Endodermal cell (in vitro differentiated cells): ENCODE measurements around the gene RNF121. TPM values are rescaled to one million over a fixed set of nuclear protein-coding genes. Genes with fewer than 3 reads are reported as not detected.

ENCODE experiments used
- DNase-seq: peaks from one replicate; pipeline ENCODE4 v3.0.0-alpha.2; 2017
- H3K27ac ChIP-seq: 2 replicates; pipeline ENCODE4 v1.5.1; 2013; ENCODE audit warnings: mild to moderate bottlenecking, low read depth, low read length, moderate library complexity
- H3K27me3 ChIP-seq: 2 replicates; pipeline ENCODE4 v1.6.1; 2013; ENCODE audit warnings: mild to moderate bottlenecking, low read length, moderate library complexity; ENCODE audit not compliant: insufficient read depth, control insufficient read depth, poor library complexity, severe bottlenecking
- H3K36me3 ChIP-seq: 2 replicates; pipeline ENCODE4 v1.7.0; 2013; ENCODE audit warnings: mild to moderate bottlenecking, low read length, moderate library complexity; ENCODE audit not compliant: control insufficient read depth, insufficient read depth
- H3K4me1 ChIP-seq: one replicate; pipeline ENCODE4 v1.7.0; 2013; ENCODE audit warnings: low read length; ENCODE audit not compliant: control insufficient read depth, insufficient read depth
- H3K4me3 ChIP-seq: 2 replicates; pipeline ENCODE4 v1.5.1; 2013; ENCODE audit warnings: mild to moderate bottlenecking, low read length, moderate library complexity
- H3K9ac ChIP-seq: 2 replicates; pipeline ENCODE4 v1.6.1; 2013; ENCODE audit warnings: mild to moderate bottlenecking, low read length, moderate library complexity; ENCODE audit not compliant: poor library complexity, severe bottlenecking; ENCODE audit errors: extremely low read depth
- H3K9me3 ChIP-seq: 2 replicates; pipeline ENCODE4 v1.6.1; 2013; ENCODE audit warnings: mild to moderate bottlenecking, low read length, moderate library complexity; ENCODE audit not compliant: control insufficient read depth
- H3K27ac Mint-ChIP-seq: 2 replicates; pipeline ENCODE4 v1.8.0; 2020; ENCODE audit warnings: mixed read lengths
- H3K27me3 Mint-ChIP-seq: 2 replicates; pipeline ENCODE4 v1.8.0; 2021; ENCODE audit warnings: mild to moderate bottlenecking, mixed read lengths; ENCODE audit not compliant: insufficient read depth
- H3K36me3 Mint-ChIP-seq: 2 replicates; pipeline ENCODE4 v1.8.0; 2020; ENCODE audit warnings: low read depth, mixed read lengths
- H3K4me1 Mint-ChIP-seq: 2 replicates; pipeline ENCODE4 v1.8.0; 2020; ENCODE audit warnings: mixed read lengths
- H3K4me3 Mint-ChIP-seq: 2 replicates; pipeline ENCODE4 v1.8.0; 2020; ENCODE audit warnings: mild to moderate bottlenecking, moderate library complexity, mixed read lengths
- H3K9me3 Mint-ChIP-seq: 2 replicates; pipeline ENCODE4 v1.8.0; 2020; ENCODE audit warnings: mild to moderate bottlenecking, mixed read lengths
- CTCF ChIP-seq: fragments of 200-600 bp; sonication (generic); conservative IDR thresholded peaks from 2 replicates; pipeline ENCODE4 v1.5.0; 2021; ENCODE audit warnings: antibody characterized with exemption, mild to moderate bottlenecking
- WGBS, 2 experiments: methylation state at CpG; one replicate each; pipeline versions ENCODE4 v1.1.5 to v1.1.7; 2013; ENCODE audit warnings: missing lambda C conversion rate in 2 of 2, mixed read lengths in 1 of 2; ENCODE audit not compliant: insufficient coverage in 1 of 2, insufficient read length in 1 of 2; 5-methylcytosine and 5-hydroxymethylcytosine counted together
- total RNA-seq, 2 donors: library from RNA; stranded (reverse); fragmentation: NEBNext Ultra II Directional in 1 of 2; extraction: Animal tissue kit (Norgen Biotek cat#: 25700) in 1 of 2; gene quantifications; 2 replicates in 1 of 2; 3 replicates in 1 of 2; pipeline ENCODE4 v1.2.1, GENCODE V29; 2021

Gene RNF121
- total RNA-seq, 2 donors from 2014 or later, result 50.9 to 52.2 TPM

DNA sequence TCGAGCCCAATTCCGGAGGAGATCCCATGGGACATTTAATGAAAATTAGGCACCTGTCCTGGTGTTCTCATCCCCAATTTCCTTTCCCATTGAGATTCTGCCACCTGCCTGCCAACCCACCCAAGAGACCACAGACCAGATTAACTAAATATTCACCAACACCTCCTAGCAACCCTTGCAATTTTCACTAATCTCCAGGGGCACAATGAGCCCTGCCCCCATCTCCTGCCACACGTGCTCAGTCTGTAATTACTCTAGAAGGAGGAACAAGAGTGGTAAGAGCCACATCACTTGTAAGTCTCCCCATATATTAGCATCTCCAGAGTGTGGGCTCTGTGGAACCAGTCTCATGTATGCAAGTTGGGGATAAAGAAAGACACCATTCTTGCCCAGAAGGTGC, 107.8 kb downstream of the RNF121 start:
- Histone ChIP-seq H3K4me1 (peaks cover 16% of the 10 kb centered on the region), H3K9me3 (no peaks in the 10 kb centered on the region), H3K9ac (no peak overlapping the region), H3K36me3 (peaks cover 31% of the 10 kb centered on the region), H3K27ac (no peak overlapping the region), H3K4me3 (no peak overlapping the region), H3K27me3 (no peaks in the 10 kb centered on the region)
- Mint-ChIP-seq H3K27ac (peak overlapping the region; percentile 33), H3K4me3 (no peak overlapping the region), H3K27me3 (no peaks in the 10 kb centered on the region), H3K4me1 (peaks cover 5% of the 10 kb centered on the region), H3K36me3 (peaks cover 30% of the 10 kb centered on the region), H3K9me3 (no peaks in the 10 kb centered on the region)
- no peak for TF ChIP-seq CTCF
- no peak for DNase-seq
- WGBS, 2 experiments, result 89% methylated on average over 3 of the region's 3 CpGs

- Histone ChIP-seq H3K9me3 (no peaks in the 10 kb centered on the region), H3K4me1 (peaks cover 20% of the 10 kb centered on the region), H3K27ac (no peak overlapping the region), H3K9ac (no peak overlapping the region), H3K4me3 (no peak overlapping the region), H3K36me3 (peaks cover 27% of the 10 kb centered on the region), H3K27me3 (no peaks in the 10 kb centered on the region)
- H3K4me1 Mint-ChIP-seq, result peaks cover 5% of the 10 kb centered on the region
- no peak overlapping the region for H3K27ac Mint-ChIP-seq
- H3K36me3 Mint-ChIP-seq, result peaks cover 28% of the 10 kb centered on the region
- 94 to 96% methylated on average over 4 of the region's 4 CpGs for WGBS, 2 experiments
- H3K4me3 Mint-ChIP-seq, result no peak overlapping the region
- no peak for DNase-seq
- H3K9me3 Mint-ChIP-seq, result no peaks in the 10 kb centered on the region
- TF ChIP-seq CTCF, result no peak
- no peaks in the 10 kb centered on the region for H3K27me3 Mint-ChIP-seq
Observed at GRCh38 chr11:72037554-72038311, 108.9 kb downstream of the RNF121 start.

DNA sequence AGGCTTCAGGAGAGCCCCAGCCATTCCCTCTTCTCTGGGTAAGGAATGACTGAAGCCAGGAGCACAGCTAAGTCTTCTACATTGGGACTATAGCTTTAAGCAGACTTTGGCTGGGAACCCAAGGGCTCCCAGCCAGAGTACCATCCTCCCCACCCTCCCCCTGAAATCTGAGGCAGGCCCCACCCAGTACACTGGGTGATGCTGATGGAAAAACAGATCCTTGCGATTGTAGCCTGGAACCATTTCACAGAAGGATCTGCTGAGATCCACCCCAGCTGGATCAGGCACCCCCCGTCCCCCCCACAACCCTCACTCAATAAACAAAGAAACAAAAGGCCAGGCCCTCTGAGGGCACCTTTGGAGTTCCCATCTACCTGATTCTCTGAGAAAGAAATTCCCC, 109.6 kb downstream of the RNF121 start:
- H3K36me3 Mint-ChIP-seq, result peaks cover 23% of the 10 kb centered on the region
- Histone ChIP-seq H3K4me1 (peaks cover 20% of the 10 kb centered on the region), H3K27ac (peak overlapping the region; percentile 27), H3K9ac (no peak overlapping the region), H3K27me3 (no peaks in the 10 kb centered on the region), H3K4me3 (no peak overlapping the region), H3K9me3 (no peaks in the 10 kb centered on the region), H3K36me3 (peaks cover 22% of the 10 kb centered on the region)
- no peaks in the 10 kb centered on the region for H3K9me3 Mint-ChIP-seq
- peaks cover 5% of the 10 kb centered on the region for H3K4me1 Mint-ChIP-seq
- H3K27ac Mint-ChIP-seq, result no peak overlapping the region
- no peaks in the 10 kb centered on the region for H3K27me3 Mint-ChIP-seq
- 80% methylated on average over 2 of the region's 2 CpGs; no CpG with 5 or more reads in 1 of the 2 experiments for WGBS, 2 experiments
- TF ChIP-seq CTCF, result no peak
- DNase-seq, result no peak
- no peak overlapping the region for H3K4me3 Mint-ChIP-seq
